Endothelial cell of umbilical vein (primary cell): Measurements from ENCODE around the gene GUCY1A1.

Source experiments
- FOS ChIP-seq: IDR thresholded peaks from 2 replicates; pipeline ENCODE4 v1.6.1; 2011; ENCODE audit warnings: mild to moderate bottlenecking, low read length, moderate library complexity, borderline replicate concordance; ENCODE audit not compliant: insufficient read depth
- POLR2A ChIP-seq: IDR thresholded peaks from 2 replicates; pipeline ENCODE4 v1.6.1; 2012; ENCODE audit warnings: low read depth, mild to moderate bottlenecking, control low read depth, low read length
- POLR2AphosphoS5 ChIP-seq: IDR thresholded peaks from 2 replicates; pipeline ENCODE4 v1.6.1; 2012; ENCODE audit warnings: low read depth, mild to moderate bottlenecking, control low read depth, low read length, moderate library complexity; ENCODE audit not compliant: insufficient read depth
- TF ChIP-seq, protein P1 (sequence below), 2 donors: IDR thresholded peaks; 1 replicate in 1 of 2; 2 replicates in 1 of 2; pipeline ENCODE4 v1.5.1; 2011; ENCODE audit warnings: low read length in 2 of 2, mild to moderate bottlenecking in 2 of 2, moderate library complexity in 2 of 2, control low read depth in 1 of 2, inconsistent platforms in 1 of 2, low read depth in 1 of 2; ENCODE audit not compliant: insufficient read depth in 1 of 2; ENCODE audit errors: extremely low read depth in 1 of 2

DNA sequence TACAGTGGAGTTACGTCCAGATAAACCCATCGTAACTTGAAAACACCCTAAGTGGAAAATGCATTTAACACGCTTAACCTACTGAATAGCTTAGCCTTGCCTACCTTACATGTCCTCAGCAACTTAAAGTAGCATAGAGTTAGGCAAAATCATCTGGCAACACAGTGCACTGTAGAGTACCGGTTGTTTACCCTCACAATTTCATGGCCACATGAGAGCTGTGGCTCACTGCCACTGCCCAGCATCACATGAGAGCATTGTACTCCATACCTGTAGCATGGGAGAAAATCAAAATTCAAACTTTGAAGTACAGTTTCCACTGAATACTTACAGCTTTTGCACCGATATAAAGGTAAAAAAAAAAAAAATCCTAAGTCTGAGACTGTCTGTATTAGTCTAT lies 40.6 kb downstream of the GUCY1A1 start:
- TF ChIP-seq, protein P1, sequence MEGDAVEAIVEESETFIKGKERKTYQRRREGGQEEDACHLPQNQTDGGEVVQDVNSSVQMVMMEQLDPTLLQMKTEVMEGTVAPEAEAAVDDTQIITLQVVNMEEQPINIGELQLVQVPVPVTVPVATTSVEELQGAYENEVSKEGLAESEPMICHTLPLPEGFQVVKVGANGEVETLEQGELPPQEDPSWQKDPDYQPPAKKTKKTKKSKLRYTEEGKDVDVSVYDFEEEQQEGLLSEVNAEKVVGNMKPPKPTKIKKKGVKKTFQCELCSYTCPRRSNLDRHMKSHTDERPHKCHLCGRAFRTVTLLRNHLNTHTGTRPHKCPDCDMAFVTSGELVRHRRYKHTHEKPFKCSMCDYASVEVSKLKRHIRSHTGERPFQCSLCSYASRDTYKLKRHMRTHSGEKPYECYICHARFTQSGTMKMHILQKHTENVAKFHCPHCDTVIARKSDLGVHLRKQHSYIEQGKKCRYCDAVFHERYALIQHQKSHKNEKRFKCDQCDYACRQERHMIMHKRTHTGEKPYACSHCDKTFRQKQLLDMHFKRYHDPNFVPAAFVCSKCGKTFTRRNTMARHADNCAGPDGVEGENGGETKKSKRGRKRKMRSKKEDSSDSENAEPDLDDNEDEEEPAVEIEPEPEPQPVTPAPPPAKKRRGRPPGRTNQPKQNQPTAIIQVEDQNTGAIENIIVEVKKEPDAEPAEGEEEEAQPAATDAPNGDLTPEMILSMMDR (IDR thresholded peaks at IDR 0.05; ENCODE audit: extremely low read depth in 1 of 2, insufficient read depth in 1 of 2, low read depth in 1 of 2, low read length in 2 of 2), result no peak
- TF ChIP-seq POLR2AphosphoS5 (no peak), POLR2A (no peak), FOS (no peak)
